Naive thymus-derived CD8-positive, alpha-beta T cell (primary cell): Measurements from ENCODE around the gene ARHGEF7. TPM values are rescaled to one million over a fixed set of nuclear protein-coding genes. Genes with fewer than 3 reads are reported as not detected.

Experiments
- ATAC-seq, 2 donors: fragments of 150-1000 bp; cut with Tn5 transposase in 1 of 2; sonication (Bioruptor Pico), chemical (Tn5 transposase) in 1 of 2; 1 replicate in 1 of 2; 2 replicates in 1 of 2; pipeline ENCODE4 v1.10.0; 2021; ENCODE audit warnings: mild to moderate bottlenecking in 2 of 2, moderate library complexity in 2 of 2
- POLR2A ChIA-PET: fragments of 350-600 bp; sonication (Branson Sonifier 250); formaldehyde crosslinking; loops from one replicate; lab custom pipeline; 2021; ENCODE audit warnings: antibody characterized with exemption; lab: Charles Lee
- DNase-seq, 10 donors: peaks; one replicate each; pipeline versions ENCODE4 v3.0.0 to v3.0.0-alpha.2; 2020 to 2022
- H3K27ac Mint-ChIP-seq, 10 donors: one replicate each; pipeline ENCODE4 v1.8.0; 2020 to 2022; ENCODE audit warnings: mild to moderate bottlenecking in 10 of 10, mixed read lengths in 10 of 10, moderate library complexity in 4 of 10, inconsistent platforms in 1 of 10
- H3K27me3 Mint-ChIP-seq, 5 donors: one replicate each; pipeline ENCODE4 v1.8.0; 2021 to 2022; ENCODE audit warnings: mixed read lengths in 5 of 5
- H3K36me3 Mint-ChIP-seq, 3 donors: one replicate each; pipeline ENCODE4 v1.8.0; 2020 to 2022; ENCODE audit warnings: mixed read lengths in 3 of 3, mild to moderate bottlenecking in 2 of 3, inconsistent platforms in 1 of 3
- H3K4me1 Mint-ChIP-seq, 4 donors: one replicate each; pipeline ENCODE4 v1.8.0; 2021 to 2022; ENCODE audit warnings: mixed read lengths in 4 of 4
- H3K4me3 Mint-ChIP-seq, 10 donors: one replicate each; pipeline ENCODE4 v1.8.0; 2020 to 2022; ENCODE audit warnings: mild to moderate bottlenecking in 10 of 10, mixed read lengths in 10 of 10, moderate library complexity in 6 of 10, inconsistent platforms in 1 of 10
- H3K9me3 Mint-ChIP-seq, 9 donors: one replicate each; pipeline ENCODE4 v1.8.0; 2020 to 2022; ENCODE audit warnings: mixed read lengths in 9 of 9, mild to moderate bottlenecking in 3 of 9, inconsistent platforms in 1 of 9, moderate library complexity in 1 of 9
- polyA plus RNA-seq, 3 donors: library from polyadenylated mRNA; unstranded; fragments of 300-500 nt; fragmentation: Illumina TruSeq; gene quantifications; one replicate each; pipeline ENCODE4 v1.2.3, GENCODE V29; 2021
- total RNA-seq, 8 experiments: library from RNA in 2 of 8; stranded (reverse) in 2 of 8; gene quantifications; one replicate each; pipeline ENCODE4 v1.2.3 and lab custom pipeline; 2021 to 2026

Gene ARHGEF7
- total and polyA plus RNA-seq, 5 experiments from 2014 or later, result 6.2 to 93.0 (median 13.2) TPM

GRCh38 chr13:111219950-111220349 lies 104.8 kb downstream of the ARHGEF7 start:
- Mint-ChIP-seq H3K4me3 (no peak overlapping the region), H3K9me3 (no peaks in the 10 kb centered on the region), H3K27ac (peak overlapping the region in 2 of 10 donors; percentile 25 to 34), H3K27me3 (no peaks in the 10 kb centered on the region), H3K4me1 (peaks cover 15 to 40% (median 34%) of the 10 kb centered on the region in 4 donors), H3K36me3 (peaks cover 0 to 37% (median 0%) of the 10 kb centered on the region in 3 donors)
- DNase-seq (no peak), ATAC-seq (no peak)
- POLR2A ChIA-PET, result no interaction called here

GRCh38 chr13:111225166-111225565 lies 110.1 kb downstream of the ARHGEF7 start:
- Mint-ChIP-seq H3K27ac (peak overlapping the region in 3 of 10 donors; percentile 8 to 33 (median 11)), H3K4me1 (peaks cover 19 to 48% (median 36%) of the 10 kb centered on the region in 4 donors), H3K36me3 (peaks cover 4 to 45% (median 5%) of the 10 kb centered on the region in 3 donors), H3K9me3 (no peaks in the 10 kb centered on the region), H3K27me3 (no peaks in the 10 kb centered on the region), H3K4me3 (no peak overlapping the region)
- POLR2A ChIA-PET, result no interaction called here
- DNase-seq (no peak), ATAC-seq (no peak)

GRCh38 chr13:111225810-111226546 lies 110.9 kb downstream of the ARHGEF7 start:
- no peak for DNase-seq
- H3K36me3 Mint-ChIP-seq, result peaks cover 4 to 43% (median 5%) of the 10 kb centered on the region in 3 donors

GRCh38 chr13:111227405-111227804 lies 112.3 kb downstream of the ARHGEF7 start:
- Mint-ChIP-seq H3K27ac (no peak overlapping the region), H3K4me1 (peaks cover 32 to 63% (median 45%) of the 10 kb centered on the region in 4 donors), H3K36me3 (peaks cover 5 to 55% (median 5%) of the 10 kb centered on the region in 3 donors), H3K27me3 (no peaks in the 10 kb centered on the region), H3K4me3 (no peak overlapping the region), H3K9me3 (no peaks in the 10 kb centered on the region)
- ATAC-seq (no peak), DNase-seq (no peak)
- POLR2A ChIA-PET, result no interaction called here

More at GRCh38 chr13:111225810-111226546, 110.9 kb downstream of the ARHGEF7 start:
- POLR2A ChIA-PET, result no interaction called here
- Mint-ChIP-seq H3K4me1 (peaks cover 19 to 48% (median 36%) of the 10 kb centered on the region in 4 donors), H3K27ac (peak overlapping the region in 5 of 10 donors; percentile 3 to 79 (median 11)), H3K9me3 (no peaks in the 10 kb centered on the region), H3K4me3 (peak overlapping the region in 1 of 10 donors; percentile 20), H3K27me3 (no peaks in the 10 kb centered on the region)
- ATAC-seq, result no peak

- POLR2A ChIA-PET, result no interaction called here
- ATAC-seq (no peak), DNase-seq (no peak)
- Mint-ChIP-seq H3K27me3 (no peaks in the 10 kb centered on the region), H3K9me3 (no peaks in the 10 kb centered on the region), H3K4me3 (peak overlapping the region in 1 of 10 donors; percentile 41), H3K27ac (no peak overlapping the region), H3K4me1 (peaks cover 35 to 64% (median 44%) of the 10 kb centered on the region in 4 donors), H3K36me3 (peaks cover 9 to 66% (median 9%) of the 10 kb centered on the region in 3 donors)
Observed at GRCh38 chr13:111228262-111229144, 113.4 kb downstream of the ARHGEF7 start.

GRCh38 chr13:111230385-111230930 lies 115.3 kb downstream of the ARHGEF7 start:
- no peak overlapping the region for H3K27ac Mint-ChIP-seq
- peaks cover 16 to 80% (median 24%) of the 10 kb centered on the region in 3 donors for H3K36me3 Mint-ChIP-seq
- DNase-seq, result no peak
- H3K4me3 Mint-ChIP-seq, result no peak overlapping the region
- ATAC-seq, result no peak
- peaks cover 30 to 54% (median 41%) of the 10 kb centered on the region in 4 donors for H3K4me1 Mint-ChIP-seq
- H3K27me3 Mint-ChIP-seq, result no peaks in the 10 kb centered on the region
- no peaks in the 10 kb centered on the region for H3K9me3 Mint-ChIP-seq
- POLR2A ChIA-PET, result interaction anchor here (0.6 kb wide), 1 partner anchor 18 kb away, joined by 3 read pairs; no protein-coding TSS in a partner anchor

- Mint-ChIP-seq H3K27ac (peak overlapping the region in 2 of 10 donors; percentile 35 to 84), H3K4me3 (peak overlapping the region in 1 of 10 donors; percentile 21), H3K4me1 (peaks cover 15 to 38% (median 29%) of the 10 kb centered on the region in 4 donors), H3K36me3 (peaks cover 16 to 81% (median 29%) of the 10 kb centered on the region in 3 donors), H3K9me3 (no peaks in the 10 kb centered on the region), H3K27me3 (no peaks in the 10 kb centered on the region)
- ATAC-seq, result no peak
- POLR2A ChIA-PET, result no interaction called here
- DNase-seq, result no peak
Observed at GRCh38 chr13:111232191-111232590, 117.1 kb downstream of the ARHGEF7 start.

- H3K9me3 Mint-ChIP-seq, result no peaks in the 10 kb centered on the region
- POLR2A ChIA-PET, result no interaction called here
- H3K27ac Mint-ChIP-seq, result peak overlapping the region in 2 of 10 donors; percentile 10 to 39
- DNase-seq (no peak), ATAC-seq (no peak)
- H3K4me3 Mint-ChIP-seq, result no peak overlapping the region
- H3K27me3 Mint-ChIP-seq, result no peaks in the 10 kb centered on the region
- H3K36me3 Mint-ChIP-seq, result peaks cover 16 to 78% (median 29%) of the 10 kb centered on the region in 3 donors
- peaks cover 15 to 32% (median 27%) of the 10 kb centered on the region in 4 donors for H3K4me1 Mint-ChIP-seq
Observed at GRCh38 chr13:111233080-111233479, 118.0 kb downstream of the ARHGEF7 start.

GRCh38 chr13:111239764-111240670 lies 124.9 kb downstream of the ARHGEF7 start:
- H3K4me1 Mint-ChIP-seq, result peaks cover 0 to 15% (median 4%) of the 10 kb centered on the region in 4 donors
- POLR2A ChIA-PET, result no interaction called here

GRCh38 chr13:111241006-111241755 lies 126.1 kb downstream of the ARHGEF7 start:
- POLR2A ChIA-PET, result no interaction called here
- Mint-ChIP-seq H3K36me3 (peaks cover 16 to 77% (median 19%) of the 10 kb centered on the region in 3 donors), H3K27ac (peak overlapping the region in 2 of 10 donors; percentile 8 to 21), H3K4me3 (no peak overlapping the region), H3K9me3 (no peaks in the 10 kb centered on the region), H3K27me3 (no peaks in the 10 kb centered on the region), H3K4me1 (peaks cover 0 to 15% (median 4%) of the 10 kb centered on the region in 4 donors)
- ATAC-seq, result no peak
- DNase-seq, result no peak

More at GRCh38 chr13:111239764-111240670, 124.9 kb downstream of the ARHGEF7 start:
- no peak overlapping the region for H3K4me3 Mint-ChIP-seq
- ATAC-seq (no peak), DNase-seq (no peak)
- peak overlapping the region in 1 of 10 donors; percentile 43 for H3K27ac Mint-ChIP-seq
- no peaks in the 10 kb centered on the region for H3K27me3 Mint-ChIP-seq
- H3K36me3 Mint-ChIP-seq, result peaks cover 16 to 77% (median 22%) of the 10 kb centered on the region in 3 donors
- H3K9me3 Mint-ChIP-seq, result no peaks in the 10 kb centered on the region

- POLR2A ChIA-PET, result no interaction called here
- no peaks in the 10 kb centered on the region for H3K9me3 Mint-ChIP-seq
- H3K27ac Mint-ChIP-seq, result peak overlapping the region in 4 of 10 donors; percentile 8 to 61 (median 24)
- DNase-seq (no peak), ATAC-seq (no peak)
- peaks cover 16 to 82% (median 23%) of the 10 kb centered on the region in 3 donors for H3K36me3 Mint-ChIP-seq
- peaks cover 0 to 15% (median 4%) of the 10 kb centered on the region in 4 donors for H3K4me1 Mint-ChIP-seq
- no peak overlapping the region for H3K4me3 Mint-ChIP-seq
- H3K27me3 Mint-ChIP-seq, result no peaks in the 10 kb centered on the region
Observed at GRCh38 chr13:111241862-111242261, 126.8 kb downstream of the ARHGEF7 start.
